Measurements from ENCODE around the gene SLC22A5. TPM values are rescaled to one million over a fixed set of nuclear protein-coding genes. Genes with fewer than 3 reads are reported as not detected.

The SLC22A5 gene
- total and polyA plus RNA-seq, 10 of the 15 experiments (the other 5 are each of a cell fraction or from before 2014, with no cell fraction given): 1.1 to 4.4 (median 2.3) TPM

DNA sequence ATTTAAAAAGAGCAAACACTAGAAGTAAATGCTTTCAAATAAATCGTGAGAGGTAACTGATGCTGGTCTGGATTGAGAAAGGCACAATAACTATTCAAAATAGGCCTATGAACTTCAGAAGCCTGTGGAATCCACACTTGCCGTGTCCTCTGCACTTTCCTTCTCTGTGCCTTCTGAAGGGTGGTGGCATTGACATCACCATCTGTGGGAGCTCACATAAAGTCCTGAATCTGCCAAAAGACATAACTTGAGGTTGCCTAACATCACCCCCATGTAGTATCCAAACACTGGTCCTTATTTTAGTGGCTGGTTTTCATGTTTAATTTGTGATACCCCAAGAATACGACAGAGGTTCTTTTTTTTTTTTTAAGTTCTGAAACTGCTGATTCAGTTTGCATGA is 61.2 kb downstream of the SLC22A5 start:
- TSS peak; percentile 4 for BruUV-seq (replicated peaks)
- ATAC-seq (no peak), DNase-seq (ENCODE audit: low read depth, low spot score) (no peak), FAIRE-seq (no peak)
- Histone ChIP-seq H3K9ac (ENCODE audit: control insufficient read depth, insufficient read depth, low read length) (no peak overlapping the region), H3K36me3 (ENCODE audit: control insufficient read depth in 2 of 2, insufficient read depth in 2 of 2, low read length in 1 of 2) (peaks cover 6 to 20% of the 10 kb centered on the region in 2 experiments; a peak in 3 of 4 replicates), H3K4me1 (ENCODE audit: control insufficient read depth, insufficient read depth, low read length) (peaks cover 57% of the 10 kb centered on the region), H2AFZ (ENCODE audit: control insufficient read depth, low read depth, low read length) (no peak overlapping the region), H3K27me3 (replicated peaks in 1 of 2; ENCODE audit: control insufficient read depth in 2 of 2, insufficient read depth in 2 of 2, low read length in 1 of 2) (no peaks in the 10 kb centered on the region), H3K4me3 (no peak overlapping the region), H3K4me2 (ENCODE audit: control insufficient read depth, insufficient read depth) (0 out of 2 replicates have a peak overlapping the region, but pooled peaks have one; percentile 26), H3K27ac (ENCODE audit: control insufficient read depth, insufficient read depth) (peak overlapping the region; percentile 62), H3K79me2 (ENCODE audit: control insufficient read depth, insufficient read depth, low read length) (peaks cover 87% of the 10 kb centered on the region), H3K9me3 (replicated peaks; ENCODE audit: control insufficient read depth, insufficient read depth, low read length) (peaks cover 2% of the 10 kb centered on the region; the same call in 2 of the 3 replicates), H4K20me1 (ENCODE audit: control insufficient read depth, insufficient read depth) (no peaks in the 10 kb centered on the region)
- 45% methylated on average over 3 of the region's 3 CpGs for WGBS (ENCODE audit: insufficient coverage, insufficient replicate concordance, low lambda C conversion rate, missing lambda C conversion rate)
- POLR2A ChIA-PET: interaction anchor here (0.9 to 11.2 kb wide), 9 partner anchors 8 to 59 kb away, joined by 3 to 389 read pairs (median 11); partner anchors contain the start of gene IRF1
- intact Hi-C loops (cut with micrococcal nuclease; ENCODE audit: unreplicated experiment) (no loop called here), in situ Hi-C loops (cut with MboI) (no loop called here)
- SMC1A ChIA-PET (ENCODE audit: uncharacterized antibody, unreplicated experiment): interaction anchor here (0.8 to 18.8 kb wide), 10 partner anchors 10 to 68 kb away, joined by 3 to 300 read pairs (median 33); partner anchors contain the start of gene IRF1
- CTCF ChIA-PET: interaction anchor here (0.6 to 11.0 kb wide), 11 partner anchors 8 to 856 kb away, joined by 3 to 184 read pairs (median 6); partner anchors contain the start of gene IRF1
- TF ChIP-seq ZNF384 (IDR thresholded peaks at IDR 0.05; ENCODE audit: borderline replicate concordance, low read depth, low read length) (0 out of 2 replicates have a peak, but pooled peaks have one; percentile 11), TCF12 (IDR thresholded peaks at IDR 0.05; ENCODE audit: low read depth, low read length) (no peak)
- RAD21 ChIA-PET (ENCODE audit: unreplicated experiment): interaction anchor here (1.1 to 12.5 kb wide), 6 partner anchors 10 to 59 kb away, joined by 3 to 453 read pairs (median 6); partner anchors contain the start of gene IRF1

DNA sequence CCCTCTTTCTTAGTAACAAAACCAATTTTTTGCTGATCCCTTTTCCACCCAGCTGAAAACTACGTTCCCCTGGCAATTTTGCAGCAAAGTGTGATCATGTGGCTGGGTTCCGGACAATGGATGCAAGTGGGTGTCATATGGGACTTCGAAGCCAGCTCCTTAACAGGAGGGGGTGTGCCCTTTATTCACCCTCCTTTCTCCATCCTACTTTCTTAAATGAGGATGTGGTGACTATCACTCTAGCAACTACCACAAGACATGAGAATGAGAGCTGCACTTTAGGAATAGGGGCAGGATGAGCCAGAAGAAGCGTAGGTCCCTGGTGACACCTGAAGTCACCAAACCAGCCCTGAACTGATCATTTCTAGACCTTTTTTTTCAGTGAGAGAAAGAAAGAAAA is 62.1 kb downstream of the SLC22A5 start:
- Histone ChIP-seq H3K27me3 (replicated peaks in 1 of 2; ENCODE audit: control insufficient read depth in 2 of 2, insufficient read depth in 2 of 2, low read length in 1 of 2) (no peaks in the 10 kb centered on the region), H4K20me1 (ENCODE audit: control insufficient read depth, insufficient read depth) (no peaks in the 10 kb centered on the region), H3K27ac (ENCODE audit: control insufficient read depth, insufficient read depth) (peak overlapping the region; percentile 62), H3K4me2 (ENCODE audit: control insufficient read depth, insufficient read depth) (no peak overlapping the region), H3K9me3 (replicated peaks; ENCODE audit: control insufficient read depth, insufficient read depth, low read length) (peaks cover 2% of the 10 kb centered on the region; the same call in 2 of the 3 replicates), H3K9ac (ENCODE audit: control insufficient read depth, insufficient read depth, low read length) (no peak overlapping the region), H2AFZ (ENCODE audit: control insufficient read depth, low read depth, low read length) (no peak overlapping the region), H3K36me3 (ENCODE audit: control insufficient read depth in 2 of 2, insufficient read depth in 2 of 2, low read length in 1 of 2) (peaks cover 6 to 23% of the 10 kb centered on the region in 2 experiments; a peak in 3 of 4 replicates), H3K4me1 (ENCODE audit: control insufficient read depth, insufficient read depth, low read length) (peaks cover 56% of the 10 kb centered on the region), H3K4me3 (no peak overlapping the region), H3K79me2 (ENCODE audit: control insufficient read depth, insufficient read depth, low read length) (peaks cover 85% of the 10 kb centered on the region)
- no TSS peak for BruUV-seq (replicated peaks)
- ChIA-PET CTCF (interaction anchor here (0.7 to 11.0 kb wide), 7 partner anchors 11 to 69 kb away, joined by 5 to 184 read pairs (median 9); partner anchors contain the start of gene IRF1), SMC1A (ENCODE audit: uncharacterized antibody, unreplicated experiment) (interaction anchor here (0.7 to 18.8 kb wide), 7 partner anchors 9 to 67 kb away, joined by 3 to 300 read pairs (median 123); partner anchors contain the start of gene IRF1), RAD21 (ENCODE audit: unreplicated experiment) (interaction anchor here (1.0 to 12.5 kb wide), 8 partner anchors 9 to 58 kb away, joined by 3 to 453 read pairs (median 6); partner anchors contain the start of gene IRF1), POLR2A (interaction anchor here (1.3 to 11.2 kb wide), 7 partner anchors 9 to 58 kb away, joined by 3 to 389 read pairs (median 20); partner anchors contain the start of gene IRF1)
- ATAC-seq: no peak
- in situ Hi-C loops (cut with MboI): no loop called here
- 82% methylated on average over 4 of the region's 4 CpGs for WGBS (ENCODE audit: insufficient coverage, insufficient replicate concordance, low lambda C conversion rate, missing lambda C conversion rate)
- intact Hi-C loops (cut with micrococcal nuclease; ENCODE audit: unreplicated experiment): no loop called here
- no peak for FAIRE-seq
- no peak for DNase-seq (ENCODE audit: low read depth, low spot score)
- TF ChIP-seq POU2F2 (IDR thresholded peaks at IDR 0.05; ENCODE audit: borderline replicate concordance, low read depth, low read length) (no peak), RFX5 (IDR thresholded peaks at IDR 0.05; ENCODE audit: low read depth, low read length) (no peak), ZNF274 (IDR thresholded peaks at IDR 0.05; ENCODE audit: insufficient read depth, insufficient read length) (no peak), USF1 (IDR thresholded peaks at IDR 0.05; ENCODE audit: borderline replicate concordance, extremely low read length, insufficient read depth, low read depth, low read length) (no peak), NFYB (IDR thresholded peaks at IDR 0.05; ENCODE audit: insufficient read depth, low read depth, low read length) (no peak), MTA2 (IDR thresholded peaks at IDR 0.05; ENCODE audit: low read depth) (no peak)
- TF ChIP-seq, protein P1, sequence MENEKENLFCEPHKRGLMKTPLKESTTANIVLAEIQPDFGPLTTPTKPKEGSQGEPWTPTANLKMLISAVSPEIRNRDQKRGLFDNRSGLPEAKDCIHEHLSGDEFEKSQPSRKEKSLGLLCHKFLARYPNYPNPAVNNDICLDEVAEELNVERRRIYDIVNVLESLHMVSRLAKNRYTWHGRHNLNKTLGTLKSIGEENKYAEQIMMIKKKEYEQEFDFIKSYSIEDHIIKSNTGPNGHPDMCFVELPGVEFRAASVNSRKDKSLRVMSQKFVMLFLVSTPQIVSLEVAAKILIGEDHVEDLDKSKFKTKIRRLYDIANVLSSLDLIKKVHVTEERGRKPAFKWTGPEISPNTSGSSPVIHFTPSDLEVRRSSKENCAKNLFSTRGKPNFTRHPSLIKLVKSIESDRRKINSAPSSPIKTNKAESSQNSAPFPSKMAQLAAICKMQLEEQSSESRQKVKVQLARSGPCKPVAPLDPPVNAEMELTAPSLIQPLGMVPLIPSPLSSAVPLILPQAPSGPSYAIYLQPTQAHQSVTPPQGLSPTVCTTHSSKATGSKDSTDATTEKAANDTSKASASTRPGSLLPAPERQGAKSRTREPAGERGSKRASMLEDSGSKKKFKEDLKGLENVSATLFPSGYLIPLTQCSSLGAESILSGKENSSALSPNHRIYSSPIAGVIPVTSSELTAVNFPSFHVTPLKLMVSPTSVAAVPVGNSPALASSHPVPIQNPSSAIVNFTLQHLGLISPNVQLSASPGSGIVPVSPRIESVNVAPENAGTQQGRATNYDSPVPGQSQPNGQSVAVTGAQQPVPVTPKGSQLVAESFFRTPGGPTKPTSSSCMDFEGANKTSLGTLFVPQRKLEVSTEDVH (IDR thresholded peaks at IDR 0.05; ENCODE audit: low read depth, partially characterized antibody): no peak

Data from GM12878 (cell line).